Skin epidermis (tissue), 12 donors: ENCODE results near the gene TREX2.

ENCODE experiments used
- H3K27ac ChIP-seq, 21 experiments: fragments of 200-600 bp; sonication (generic) in 11 of 21; one replicate each; pipeline ENCODE4 v1.5.0; 2020; ENCODE audit warnings: mild to moderate bottlenecking in 3 of 21, inconsistent platforms in 2 of 21, moderate library complexity in 2 of 21
- H3K4me3 ChIP-seq, 7 experiments: fragments of 200-600 bp; sonication (generic) in 2 of 7; one replicate each; pipeline ENCODE4 v1.5.0; 2020; ENCODE audit warnings: inconsistent platforms in 2 of 7, mild to moderate bottlenecking in 2 of 7, moderate library complexity in 1 of 7

The TREX2 gene

GRCh38 chrX:153442463-153442862, 3.4 kb downstream of the TREX2 start:
- Histone ChIP-seq H3K4me3 (no peak overlapping the region), H3K27ac (no peak overlapping the region)

GRCh38 chrX:153441981-153442380, 3.9 kb downstream of the TREX2 start:
- Histone ChIP-seq H3K4me3 (no peak overlapping the region), H3K27ac (no peak overlapping the region)

GRCh38 chrX:153441296-153441695, 4.6 kb downstream of the TREX2 start:
- no peak overlapping the region for H3K4me3 ChIP-seq
- H3K27ac ChIP-seq: no peak overlapping the region

- Histone ChIP-seq H3K27ac (no peak overlapping the region), H3K4me3 (no peak overlapping the region)
Measured at GRCh38 chrX:153440556-153441135, 5.2 kb downstream of the TREX2 start.

GRCh38 chrX:153439977-153440376, 5.9 kb downstream of the TREX2 start:
- Histone ChIP-seq H3K4me3 (no peak overlapping the region), H3K27ac (no peak overlapping the region)

GRCh38 chrX:153438532-153438931, 7.3 kb downstream of the TREX2 start:
- Histone ChIP-seq H3K4me3 (no peak overlapping the region), H3K27ac (no peak overlapping the region)

- H3K27ac ChIP-seq: no peak overlapping the region
- H3K4me3 ChIP-seq: no peak overlapping the region
Measured at GRCh38 chrX:153435845-153436244, 10.0 kb downstream of the TREX2 start.

GRCh38 chrX:153434801-153435200, 11.1 kb downstream of the TREX2 start:
- H3K4me3 ChIP-seq: no peak overlapping the region
- H3K27ac ChIP-seq: no peak overlapping the region

- Histone ChIP-seq H3K27ac (no peak overlapping the region), H3K4me3 (no peak overlapping the region)
Measured at GRCh38 chrX:153433781-153434285, 12.0 kb downstream of the TREX2 start.

- Histone ChIP-seq H3K27ac (no peak overlapping the region), H3K4me3 (no peak overlapping the region)
Measured at GRCh38 chrX:153433161-153433680, 12.6 kb downstream of the TREX2 start.

- Histone ChIP-seq H3K4me3 (no peak overlapping the region), H3K27ac (no peak overlapping the region)
Measured at GRCh38 chrX:153430796-153431195, 15.1 kb downstream of the TREX2 start.

- Histone ChIP-seq H3K4me3 (no peak overlapping the region), H3K27ac (no peak overlapping the region)
Measured at GRCh38 chrX:153426204-153426603, 19.7 kb downstream of the TREX2 start.

- no peak overlapping the region for H3K27ac ChIP-seq
- no peak overlapping the region for H3K4me3 ChIP-seq
Measured at GRCh38 chrX:153423652-153424051, 22.2 kb downstream of the TREX2 start.

GRCh38 chrX:153421856-153422255, 24.0 kb downstream of the TREX2 start:
- H3K4me3 ChIP-seq: no peak overlapping the region
- H3K27ac ChIP-seq: no peak overlapping the region

- H3K27ac ChIP-seq: no peak overlapping the region
Measured at GRCh38 chrX:153420851-153421599, 24.8 kb downstream of the TREX2 start.

GRCh38 chrX:153417637-153418036, 28.2 kb downstream of the TREX2 start:
- no peak overlapping the region for H3K4me3 ChIP-seq
- no peak overlapping the region for H3K27ac ChIP-seq

More at GRCh38 chrX:153420851-153421599, 24.8 kb downstream of the TREX2 start:
- no peak overlapping the region for H3K4me3 ChIP-seq

GRCh38 chrX:153416781-153417450, 28.9 kb downstream of the TREX2 start:
- Histone ChIP-seq H3K4me3 (no peak overlapping the region), H3K27ac (no peak overlapping the region)

GRCh38 chrX:153414856-153415510, 30.9 kb downstream of the TREX2 start:
- Histone ChIP-seq H3K27ac (peak overlapping the region in 1 of 21 experiments; percentile 24), H3K4me3 (no peak overlapping the region)

GRCh38 chrX:153413731-153414130, 32.1 kb downstream of the TREX2 start:
- Histone ChIP-seq H3K27ac (no peak overlapping the region), H3K4me3 (no peak overlapping the region)
